Measurements from ENCODE around the gene PITPNM3.

Gene PITPNM3

DNA sequence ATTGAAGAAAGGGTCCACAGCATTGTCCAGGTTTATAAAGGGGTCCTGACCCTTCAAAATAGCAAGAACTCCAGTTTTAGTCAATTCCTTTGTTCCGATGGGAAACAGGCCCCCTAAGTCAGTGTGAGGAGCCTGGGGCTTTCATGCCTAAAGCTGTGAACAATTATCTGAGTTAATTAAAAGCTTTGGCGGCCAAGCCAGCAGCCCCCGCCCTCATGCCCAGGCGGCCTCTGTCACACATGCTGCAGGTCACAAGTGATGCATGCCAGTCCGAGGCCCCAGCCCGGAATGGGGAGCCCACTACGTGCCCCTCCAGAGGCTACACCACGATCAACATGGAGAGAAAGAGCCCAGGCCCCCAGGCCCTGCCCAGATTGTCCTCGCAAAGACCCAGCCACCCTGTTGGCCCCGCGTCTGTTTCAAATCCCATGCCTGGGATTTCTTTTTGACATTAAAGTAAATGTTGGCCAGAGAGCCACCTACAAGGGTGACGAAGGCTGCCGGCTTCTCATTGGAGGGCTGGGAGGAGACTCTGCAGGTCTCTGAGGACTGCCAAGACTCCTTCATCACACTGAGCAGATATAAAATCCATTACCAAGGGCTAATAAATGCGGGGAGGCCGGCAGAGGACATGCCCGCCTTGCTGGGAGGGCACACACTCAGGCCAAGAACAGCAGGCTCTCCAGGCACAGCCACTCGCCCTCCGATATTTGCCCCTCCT lies 14.5 kb upstream of the PITPNM3 start:
- Histone ChIP-seq H3K4me1 (ENCODE audit: control insufficient read depth in 1 of 2, insufficient read depth in 1 of 2, low read depth in 1 of 2, low read length in 1 of 2) (no peaks in the 10 kb centered on the region), H3K27me3 (peaks cover 12% of the 10 kb centered on the region), H3K36me3 (no peaks in the 10 kb centered on the region), H3K27ac (no peak overlapping the region), H3K4me3 (ENCODE audit: low read depth in 1 of 2, low read length in 1 of 2) (no peak overlapping the region), H3K9me3 (no peaks in the 10 kb centered on the region)
- TF ChIP-seq, protein P1, sequence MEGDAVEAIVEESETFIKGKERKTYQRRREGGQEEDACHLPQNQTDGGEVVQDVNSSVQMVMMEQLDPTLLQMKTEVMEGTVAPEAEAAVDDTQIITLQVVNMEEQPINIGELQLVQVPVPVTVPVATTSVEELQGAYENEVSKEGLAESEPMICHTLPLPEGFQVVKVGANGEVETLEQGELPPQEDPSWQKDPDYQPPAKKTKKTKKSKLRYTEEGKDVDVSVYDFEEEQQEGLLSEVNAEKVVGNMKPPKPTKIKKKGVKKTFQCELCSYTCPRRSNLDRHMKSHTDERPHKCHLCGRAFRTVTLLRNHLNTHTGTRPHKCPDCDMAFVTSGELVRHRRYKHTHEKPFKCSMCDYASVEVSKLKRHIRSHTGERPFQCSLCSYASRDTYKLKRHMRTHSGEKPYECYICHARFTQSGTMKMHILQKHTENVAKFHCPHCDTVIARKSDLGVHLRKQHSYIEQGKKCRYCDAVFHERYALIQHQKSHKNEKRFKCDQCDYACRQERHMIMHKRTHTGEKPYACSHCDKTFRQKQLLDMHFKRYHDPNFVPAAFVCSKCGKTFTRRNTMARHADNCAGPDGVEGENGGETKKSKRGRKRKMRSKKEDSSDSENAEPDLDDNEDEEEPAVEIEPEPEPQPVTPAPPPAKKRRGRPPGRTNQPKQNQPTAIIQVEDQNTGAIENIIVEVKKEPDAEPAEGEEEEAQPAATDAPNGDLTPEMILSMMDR (IDR thresholded peaks at IDR 0.05), result no peak

DNA sequence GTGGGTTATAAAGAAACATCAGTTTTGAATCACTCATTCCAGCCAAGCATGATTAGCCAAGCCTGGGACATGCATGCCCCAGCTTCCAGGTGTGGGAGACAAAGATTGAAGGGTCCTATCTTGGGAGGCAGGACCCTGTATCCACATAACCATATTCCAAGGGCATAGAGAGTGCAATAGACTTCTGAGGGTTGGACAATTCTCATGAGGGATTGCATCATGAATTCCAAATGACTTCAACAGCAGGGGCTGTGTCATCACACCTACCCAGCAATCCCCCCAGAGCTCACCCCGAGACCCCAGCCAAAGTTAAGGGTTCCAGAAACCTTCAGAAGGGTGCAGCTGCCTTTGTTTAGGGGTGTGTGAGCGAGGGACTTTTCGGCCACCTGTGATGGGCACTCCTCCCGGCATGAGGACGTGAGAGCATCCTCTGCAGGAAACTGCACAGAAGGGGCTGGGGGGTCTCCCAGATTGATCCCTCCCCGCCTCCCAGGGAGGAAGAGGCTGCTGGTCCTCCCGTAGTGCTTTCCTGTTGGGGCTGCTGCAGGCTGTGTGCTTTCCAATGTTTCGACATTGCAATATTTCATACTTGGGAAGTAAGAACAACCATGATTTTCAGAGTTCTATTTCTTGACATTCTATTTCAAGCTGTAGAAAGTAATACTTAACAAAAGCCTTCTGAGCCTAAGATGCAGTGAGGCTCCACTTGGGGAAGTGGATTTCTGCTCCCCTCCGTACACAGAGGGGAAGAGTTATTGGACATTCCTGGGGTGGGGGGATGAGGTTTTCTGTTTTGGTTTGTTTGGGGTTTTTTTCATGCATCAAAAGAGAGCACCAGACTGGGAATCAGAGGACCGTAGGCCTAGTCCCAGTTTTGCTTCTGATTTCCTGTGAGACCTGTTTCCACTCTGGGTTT lies 13.3 kb upstream of the PITPNM3 start:
- Histone ChIP-seq H3K9me3 (no peaks in the 10 kb centered on the region), H3K27me3 (peaks cover under 1% of the 10 kb centered on the region), H3K4me1 (ENCODE audit: control insufficient read depth in 1 of 2, insufficient read depth in 1 of 2, low read depth in 1 of 2, low read length in 1 of 2) (no peaks in the 10 kb centered on the region), H3K27ac (no peak overlapping the region), H3K4me3 (ENCODE audit: low read depth in 1 of 2, low read length in 1 of 2) (no peak overlapping the region), H3K36me3 (no peaks in the 10 kb centered on the region)
- TF ChIP-seq, protein P1 (IDR thresholded peaks at IDR 0.05), result no peak

DNA sequence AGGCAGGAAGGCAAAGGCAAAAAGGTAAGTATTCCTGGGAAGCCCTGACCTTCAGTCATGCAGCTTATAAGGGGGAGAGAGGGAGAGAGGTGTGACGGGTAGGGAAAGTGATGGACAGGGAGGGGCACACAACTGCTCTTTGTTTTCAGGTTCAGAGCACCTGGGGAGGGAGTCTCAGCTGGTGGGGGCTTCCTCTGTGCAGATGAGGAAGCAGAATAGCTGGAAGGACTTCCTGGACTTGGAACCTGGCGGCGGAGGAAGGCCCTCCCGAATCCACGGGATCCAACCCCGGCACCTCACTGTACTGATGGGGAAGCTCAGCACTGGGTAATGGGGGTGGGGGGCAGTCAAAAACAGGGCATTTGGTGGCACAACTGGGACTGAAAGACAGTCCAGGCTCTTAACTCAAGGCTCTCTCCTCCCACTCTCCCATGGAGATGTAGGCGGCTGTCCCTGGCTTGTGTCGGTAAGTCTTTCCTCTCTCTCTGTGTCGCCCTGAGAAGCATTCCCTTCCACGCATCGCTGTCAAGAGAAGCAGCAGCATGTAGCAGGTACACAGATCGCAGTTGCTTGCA lies 11.9 kb upstream of the PITPNM3 start:
- Histone ChIP-seq H3K27ac (no peak overlapping the region), H3K4me3 (ENCODE audit: low read depth in 1 of 2, low read length in 1 of 2) (no peak overlapping the region), H3K36me3 (no peaks in the 10 kb centered on the region), H3K27me3 (no peaks in the 10 kb centered on the region), H3K4me1 (ENCODE audit: control insufficient read depth in 1 of 2, insufficient read depth in 1 of 2, low read depth in 1 of 2, low read length in 1 of 2) (no peaks in the 10 kb centered on the region), H3K9me3 (no peaks in the 10 kb centered on the region)
- TF ChIP-seq, protein P1 (IDR thresholded peaks at IDR 0.05), result no peak

DNA sequence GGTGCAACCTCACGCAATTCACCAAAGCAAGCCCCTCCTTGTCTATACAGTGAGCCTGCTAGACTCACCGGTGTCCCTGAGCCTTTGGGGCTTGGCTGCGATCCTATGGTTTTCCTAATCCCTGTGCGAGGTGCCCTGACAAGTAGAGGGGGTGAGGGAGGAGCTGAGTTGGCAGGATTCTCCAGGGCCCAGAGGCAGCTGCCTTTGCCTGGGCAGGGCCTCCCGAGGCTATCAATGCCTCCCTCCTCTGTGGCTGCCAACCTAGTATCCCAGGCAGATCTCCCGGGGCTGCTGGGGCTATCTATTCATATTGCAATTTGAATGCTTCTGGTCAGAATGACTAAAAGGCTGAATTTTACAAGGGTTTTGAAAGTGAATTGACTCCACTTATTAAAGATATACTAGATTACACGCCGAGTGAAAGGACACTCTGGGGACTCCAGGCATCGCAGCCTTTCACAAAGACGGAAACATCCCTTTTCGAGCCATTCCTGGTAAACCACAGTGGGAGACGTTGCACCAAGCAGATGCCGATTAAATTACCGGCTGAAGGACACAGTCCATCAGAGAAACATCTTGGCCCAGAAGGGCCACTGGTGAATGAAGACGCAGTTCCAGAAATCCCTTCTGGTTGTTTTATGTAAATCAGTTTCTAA lies 11.3 kb upstream of the PITPNM3 start:
- H3K4me1 ChIP-seq (ENCODE audit: control insufficient read depth in 1 of 2, insufficient read depth in 1 of 2, low read depth in 1 of 2, low read length in 1 of 2), result no peaks in the 10 kb centered on the region
- H3K9me3 ChIP-seq, result no peaks in the 10 kb centered on the region
- no peak overlapping the region for H3K4me3 ChIP-seq (ENCODE audit: low read depth in 1 of 2, low read length in 1 of 2)
- TF ChIP-seq, protein P1 (IDR thresholded peaks at IDR 0.05), result no peak
- H3K27me3 ChIP-seq, result no peaks in the 10 kb centered on the region
- no peak overlapping the region for H3K27ac ChIP-seq
- H3K36me3 ChIP-seq, result no peaks in the 10 kb centered on the region

DNA sequence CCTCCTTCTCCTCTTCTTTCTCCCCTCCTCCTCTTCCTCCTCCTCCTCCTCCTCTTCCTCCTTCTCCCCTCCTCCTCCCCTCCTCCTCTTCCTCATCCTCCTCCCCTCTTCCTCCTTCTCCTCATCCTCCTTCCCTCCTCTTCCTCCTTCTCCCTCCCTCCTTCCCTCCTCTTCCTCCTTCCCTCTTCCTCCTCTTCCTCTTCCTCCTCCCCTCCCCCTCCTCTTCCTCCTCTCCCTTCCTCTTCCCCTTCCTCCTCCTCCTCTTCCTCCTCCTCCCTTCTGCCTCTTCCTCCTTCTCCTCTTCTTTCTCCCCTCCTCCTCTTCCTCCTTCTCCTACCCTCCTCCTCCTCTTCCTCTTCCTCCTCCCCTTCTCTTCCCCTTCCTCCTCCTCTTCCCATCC lies 5.1 kb upstream of the PITPNM3 start:
- Histone ChIP-seq H3K4me1 (ENCODE audit: control insufficient read depth in 1 of 2, insufficient read depth in 1 of 2, low read depth in 1 of 2, low read length in 1 of 2) (no peaks in the 10 kb centered on the region), H3K27me3 (peaks cover 38% of the 10 kb centered on the region), H3K36me3 (no peaks in the 10 kb centered on the region), H3K4me3 (ENCODE audit: low read depth in 1 of 2, low read length in 1 of 2) (no peak overlapping the region), H3K9me3 (no peaks in the 10 kb centered on the region), H3K27ac (no peak overlapping the region)
- TF ChIP-seq, protein P1 (IDR thresholded peaks at IDR 0.05), result no peak
